NCI-H524 treated with DMSO at 0.1 percent for 48 hours (cell line): ENCODE results near the gene B4GALNT3.

ENCODE experiments used
- DNase-seq: peaks from one replicate; lab custom pipeline; 2025; lab: John Stamatoyannopoulos, UW

The B4GALNT3 gene

DNA sequence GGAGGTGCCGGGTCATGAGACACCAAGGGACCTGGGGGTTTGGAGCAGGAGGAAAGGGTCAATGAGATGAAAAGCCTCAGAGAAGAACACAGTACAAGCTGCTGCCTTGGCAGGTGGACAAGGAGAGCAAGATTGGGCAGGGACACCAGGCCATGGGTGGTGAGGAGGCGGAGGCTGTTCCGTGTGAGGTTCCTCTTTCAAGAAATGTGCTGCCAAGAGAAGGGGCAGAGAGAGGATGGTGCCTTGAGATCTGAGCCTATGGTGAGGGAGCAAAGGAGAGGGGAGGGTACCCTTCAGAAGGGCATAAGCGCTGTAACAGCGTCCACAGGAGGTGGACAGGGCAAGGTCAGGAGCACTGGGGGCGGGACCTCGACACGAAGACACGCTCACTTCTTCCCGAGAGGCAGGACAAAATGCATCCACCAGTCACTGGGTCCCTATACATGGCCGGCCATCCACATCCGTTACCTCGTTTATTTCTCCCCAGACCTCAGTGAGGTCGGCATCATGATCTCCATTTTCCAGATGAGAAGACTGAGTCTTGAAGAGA, 100.2 kb downstream of the B4GALNT3 start:
- DNase-seq: no peak

DNA sequence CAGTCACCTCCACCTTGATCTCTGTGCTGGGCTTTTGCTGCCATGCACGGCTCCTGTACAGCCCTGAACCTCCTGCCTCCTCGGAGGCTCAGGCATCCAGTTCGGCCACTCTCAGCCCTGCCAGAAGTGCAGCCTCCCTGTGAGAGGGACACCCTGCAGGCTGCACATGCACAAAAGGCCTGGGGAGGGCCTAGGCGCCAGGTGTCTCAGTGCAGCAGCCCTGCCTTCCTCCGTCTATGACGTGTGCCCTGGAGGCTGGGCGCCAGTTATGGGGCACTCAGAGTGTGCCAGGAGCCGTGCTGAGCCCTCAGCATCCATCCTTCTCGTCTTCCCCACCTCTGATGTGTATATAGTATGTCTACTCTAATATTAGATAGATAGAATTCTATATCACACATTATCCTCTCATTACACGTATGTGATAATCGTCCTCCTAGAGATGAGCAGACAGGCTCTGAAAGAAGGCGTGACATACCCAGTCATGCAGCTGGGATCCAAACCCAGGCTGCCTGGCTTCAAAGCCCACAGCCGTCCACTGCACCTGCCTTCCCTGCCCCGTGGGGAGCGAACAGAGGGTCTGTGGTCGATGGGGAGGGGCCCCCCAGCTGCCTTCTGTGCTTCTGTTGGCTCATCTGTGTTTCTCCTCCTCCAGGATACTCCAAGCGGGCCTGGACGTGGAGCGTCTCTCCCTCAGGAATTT, 101.1 kb downstream of the B4GALNT3 start:
- no peak for DNase-seq

DNA sequence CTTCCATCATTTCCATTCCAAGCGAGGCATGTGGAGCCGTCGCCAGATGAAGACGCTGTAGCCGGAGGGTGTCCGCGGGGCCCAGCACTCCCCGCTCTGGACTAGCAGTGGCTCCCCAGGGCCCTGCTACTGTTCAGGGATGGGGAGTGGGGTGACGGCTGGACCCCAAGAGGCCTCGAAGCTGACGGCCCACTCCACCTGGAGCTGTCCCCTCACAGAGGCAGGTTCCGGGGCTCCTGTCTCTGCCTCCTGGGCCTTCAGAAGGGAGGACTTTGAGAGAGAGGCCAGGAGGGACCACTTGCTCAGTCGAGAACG, 101.6 kb downstream of the B4GALNT3 start:
- no peak for DNase-seq

DNA sequence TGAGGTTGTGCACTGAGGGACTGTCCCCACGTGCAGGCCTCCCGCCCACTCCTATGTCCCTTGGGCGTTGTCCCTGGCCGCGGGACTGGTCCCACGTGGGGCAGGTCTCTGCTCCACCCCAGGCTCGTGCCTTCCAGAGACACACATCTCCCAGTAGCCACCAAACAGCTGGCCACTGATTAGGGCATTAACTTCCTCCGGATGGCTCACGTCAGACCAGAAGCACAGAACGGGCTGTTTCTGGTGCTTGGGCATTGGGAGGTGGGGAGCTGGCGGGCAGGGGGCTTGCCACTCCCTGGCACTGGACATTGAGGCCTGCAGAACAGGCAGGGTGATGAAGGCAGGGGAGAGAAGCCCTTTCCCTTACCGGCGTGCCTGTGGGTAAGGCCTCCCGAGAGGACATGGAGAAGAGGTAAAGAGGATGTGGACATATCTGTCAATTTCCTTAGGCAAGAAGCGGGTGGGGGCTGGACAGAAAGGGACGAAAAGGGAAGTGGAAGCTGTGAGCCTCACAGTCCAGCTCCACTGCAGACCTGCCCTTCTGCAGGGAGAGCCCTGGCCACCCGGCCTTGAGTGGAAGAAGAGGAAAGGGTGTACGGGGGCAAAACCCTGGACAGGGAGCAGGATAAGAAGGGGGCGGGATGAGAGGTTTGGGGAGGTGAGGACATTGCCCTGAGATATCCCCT, 102.3 kb downstream of the B4GALNT3 start:
- DNase-seq: no peak

DNA sequence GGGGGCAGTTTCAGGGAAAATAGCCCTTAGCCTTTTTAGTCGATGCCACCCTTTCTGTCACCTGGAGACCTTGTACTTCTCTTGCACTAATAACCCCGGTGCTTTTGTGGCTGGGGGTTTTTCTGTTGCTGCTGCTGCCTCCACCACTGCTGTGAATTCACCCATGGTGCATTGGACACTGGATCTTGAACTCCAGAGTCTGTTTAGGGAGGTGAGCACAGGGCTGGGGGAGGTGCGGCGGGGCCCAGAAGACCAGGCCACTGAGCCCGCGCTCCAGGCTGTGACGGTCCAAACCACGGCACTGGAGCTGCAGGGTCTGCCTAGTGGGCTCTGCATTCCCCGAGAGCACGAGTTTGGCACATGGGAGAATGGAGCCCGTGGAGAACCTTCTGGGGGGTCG, 102.9 kb downstream of the B4GALNT3 start:
- DNase-seq: no peak

DNA sequence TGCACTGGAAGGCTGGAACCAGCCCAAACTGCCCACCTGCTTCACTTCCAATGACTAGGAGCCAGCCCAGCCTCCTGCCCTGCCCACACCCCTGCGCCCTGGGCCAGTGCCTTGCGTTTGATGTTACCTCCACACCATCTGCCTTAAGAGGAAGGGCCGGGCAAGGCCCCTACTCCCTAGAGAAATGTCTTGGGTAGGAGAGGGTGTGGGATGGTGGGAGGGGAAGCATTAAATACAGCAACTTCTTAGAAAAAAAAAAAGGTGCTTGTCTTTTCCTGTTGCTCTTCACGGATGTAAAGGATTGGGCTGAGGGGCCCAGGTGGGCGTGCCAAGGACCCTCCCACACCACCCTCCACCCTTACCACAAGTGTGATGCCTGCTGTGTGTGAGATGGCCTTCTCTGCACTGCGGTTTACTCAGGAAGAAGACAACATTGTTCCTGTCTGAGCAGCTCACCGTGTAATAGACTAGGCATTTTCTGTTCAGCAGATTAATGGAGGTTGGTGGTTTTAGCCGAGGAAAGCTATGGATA, 103.6 kb downstream of the B4GALNT3 start:
- DNase-seq: no peak

DNA sequence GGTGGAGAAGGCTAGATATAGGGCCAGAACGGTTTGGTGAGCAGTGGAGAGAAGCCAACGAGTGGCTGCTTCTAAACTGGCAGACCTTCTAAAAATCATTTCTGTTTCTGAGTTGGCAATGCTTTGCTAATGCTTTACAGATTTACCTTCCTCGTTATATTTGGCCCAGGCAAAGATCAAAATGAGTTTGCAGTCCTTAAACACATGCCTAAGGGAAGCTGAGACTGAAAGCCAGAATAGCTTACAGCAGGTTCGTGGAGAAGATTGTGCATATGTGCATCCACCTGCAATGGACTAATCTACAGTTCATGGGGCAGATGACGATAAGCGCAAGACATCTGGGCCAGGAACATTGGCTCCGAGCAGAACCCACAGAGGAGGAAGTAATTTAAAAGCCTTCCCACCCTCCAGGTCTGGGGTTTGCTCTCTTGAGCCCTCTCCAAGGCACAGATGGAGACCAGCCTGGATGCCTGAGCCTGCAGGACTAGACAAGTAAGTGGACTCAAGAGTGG, 104.1 kb downstream of the B4GALNT3 start:
- DNase-seq: no peak

DNA sequence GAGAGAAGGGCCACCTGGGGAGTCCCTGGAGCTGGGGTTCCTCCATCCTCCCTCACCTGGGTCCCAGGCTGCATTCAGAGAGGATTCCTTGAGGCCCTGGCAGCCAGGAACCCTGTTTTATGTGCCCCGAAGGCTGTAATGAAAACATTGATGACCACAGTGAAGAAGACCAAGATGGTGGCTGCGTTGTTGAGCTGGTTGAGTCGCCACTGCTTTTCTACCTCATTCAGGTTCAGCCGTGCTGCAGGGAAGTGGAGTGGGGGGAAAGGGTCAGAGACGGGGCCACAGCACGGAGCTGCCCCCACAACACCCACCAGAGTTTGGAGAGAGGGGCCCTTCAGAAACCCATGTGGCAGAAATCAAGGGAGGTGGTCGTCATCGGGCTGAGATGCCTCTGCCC, 105.4 kb downstream of the B4GALNT3 start:
- no peak for DNase-seq

DNA sequence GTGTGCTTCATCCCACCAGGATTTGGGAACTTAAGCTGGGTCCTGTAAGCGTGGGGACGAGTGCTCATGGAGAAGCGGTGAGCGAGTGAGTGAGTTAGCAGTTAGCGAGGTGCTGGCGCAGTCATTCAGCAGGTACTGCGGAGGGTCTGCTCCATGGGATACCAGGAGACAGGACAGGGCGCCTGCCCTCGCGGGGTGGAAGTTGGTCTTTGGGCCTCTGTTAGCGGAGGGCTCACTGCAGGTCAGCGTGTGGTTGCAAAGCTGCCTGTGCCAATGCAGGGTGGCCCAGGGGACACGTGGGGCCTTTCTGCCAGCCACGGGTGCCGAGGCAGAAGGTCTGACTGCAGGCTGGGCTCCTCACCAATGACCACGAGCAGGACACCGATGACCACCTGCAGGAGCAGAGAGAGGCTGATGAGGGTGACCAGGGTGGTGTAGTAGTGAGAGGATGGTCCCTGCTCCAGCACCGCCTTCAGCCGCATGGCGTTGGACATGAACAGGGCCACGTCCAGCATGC, 105.9 kb downstream of the B4GALNT3 start:
- no peak for DNase-seq

DNA sequence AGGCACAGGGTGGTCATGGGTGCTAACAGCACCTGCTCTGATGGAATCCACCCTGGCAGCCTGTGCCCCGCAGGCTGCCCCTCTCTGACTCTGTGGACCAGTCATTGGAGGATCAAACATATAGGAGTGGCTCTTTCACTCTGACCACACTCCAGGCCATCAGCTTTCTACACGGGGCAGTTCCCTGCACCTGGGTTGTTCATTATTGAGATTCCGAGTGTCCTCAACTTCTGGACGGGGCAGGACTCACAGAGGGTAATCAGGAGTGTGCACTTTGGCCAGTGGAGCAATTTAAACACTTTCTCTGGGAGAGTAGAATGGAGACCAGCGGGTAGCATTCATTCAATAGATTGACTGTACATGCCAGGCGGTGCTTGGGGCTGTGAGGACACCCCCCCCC, 108.7 kb downstream of the B4GALNT3 start:
- no peak for DNase-seq

DNA sequence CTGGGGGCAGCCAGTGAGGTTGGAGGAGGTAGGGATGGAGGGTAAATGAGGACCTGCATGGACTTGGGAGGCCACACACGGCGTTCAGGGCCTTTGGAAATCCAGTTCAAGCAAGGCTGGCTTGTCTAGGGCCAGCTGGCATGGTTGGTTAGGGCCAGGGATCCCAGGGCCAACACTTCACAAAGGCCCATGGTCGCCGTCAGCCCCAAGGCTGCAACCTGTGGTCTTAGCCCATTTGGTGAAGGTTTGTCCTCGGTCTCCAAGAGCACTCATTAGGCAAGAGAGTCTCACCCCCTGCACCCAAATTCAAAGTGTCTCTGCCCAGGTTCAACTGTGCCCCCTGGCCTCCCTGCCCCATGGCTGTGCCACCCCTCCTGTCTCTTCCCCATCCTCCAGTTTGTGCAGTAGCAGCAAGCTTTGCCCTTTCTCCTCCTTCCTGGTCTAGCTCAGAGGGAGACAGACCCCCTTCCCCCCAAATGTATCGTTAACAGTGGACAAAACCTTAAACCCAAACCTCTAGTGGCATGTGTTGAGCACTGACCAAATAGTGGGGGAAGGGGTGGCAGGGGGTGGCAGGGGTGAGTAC, 109.4 kb downstream of the B4GALNT3 start:
- no peak for DNase-seq

DNA sequence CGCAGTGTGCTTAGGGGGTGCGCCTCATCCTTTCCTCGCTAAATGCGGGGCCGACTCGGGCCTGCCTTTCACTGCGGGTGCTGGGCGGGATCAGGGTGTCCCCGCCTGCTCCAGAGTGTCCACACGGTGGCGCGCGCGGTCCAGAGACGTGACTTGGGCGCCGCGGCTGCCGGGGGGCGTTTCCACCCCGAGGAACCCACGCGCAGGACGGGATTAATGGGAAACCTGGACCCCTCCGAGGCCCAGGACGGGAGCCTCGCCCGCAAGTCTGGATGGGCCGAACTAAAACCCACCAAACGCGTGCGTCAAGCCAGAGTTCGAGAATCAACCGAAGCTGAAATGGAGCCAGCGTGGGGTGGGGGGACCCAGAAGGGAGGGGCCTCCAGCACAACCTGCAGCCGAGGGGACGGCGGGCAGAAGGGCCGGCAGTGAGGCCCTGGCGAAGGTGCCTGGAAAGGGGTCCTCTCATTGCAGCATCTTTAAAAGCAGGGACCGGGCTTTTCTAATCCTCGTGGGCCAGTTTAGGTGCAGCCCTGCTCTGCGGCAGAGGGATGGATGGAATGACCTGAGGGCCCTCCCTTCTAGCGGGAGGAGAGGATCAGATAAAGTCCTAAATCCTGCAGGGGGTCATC, 110.2 kb downstream of the B4GALNT3 start:
- no peak for DNase-seq

DNA sequence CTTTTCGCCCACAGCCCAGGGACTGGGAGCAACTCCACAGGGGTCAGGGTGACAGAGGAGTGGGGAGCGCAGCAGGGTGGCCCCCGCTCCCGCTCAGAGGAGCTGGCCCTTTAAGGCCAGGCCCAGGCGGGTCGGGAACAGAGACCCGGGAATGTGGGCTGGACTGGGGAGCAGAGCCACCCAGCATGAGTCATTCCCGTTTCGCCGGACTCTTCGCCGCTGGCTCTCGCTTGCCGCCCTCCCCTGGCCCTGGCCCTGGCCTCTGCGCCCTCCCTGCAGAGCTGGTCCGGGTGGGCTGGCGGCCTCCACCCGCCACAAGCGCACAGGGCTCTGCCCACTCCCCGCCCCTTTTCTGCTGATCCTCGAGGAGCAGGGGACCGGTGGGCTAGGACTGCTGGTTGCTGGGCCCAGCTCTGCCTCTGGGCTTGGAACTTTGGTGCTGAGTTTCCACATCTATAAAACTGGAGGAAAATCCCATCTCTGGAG, 110.7 kb downstream of the B4GALNT3 start:
- DNase-seq: no peak

DNA sequence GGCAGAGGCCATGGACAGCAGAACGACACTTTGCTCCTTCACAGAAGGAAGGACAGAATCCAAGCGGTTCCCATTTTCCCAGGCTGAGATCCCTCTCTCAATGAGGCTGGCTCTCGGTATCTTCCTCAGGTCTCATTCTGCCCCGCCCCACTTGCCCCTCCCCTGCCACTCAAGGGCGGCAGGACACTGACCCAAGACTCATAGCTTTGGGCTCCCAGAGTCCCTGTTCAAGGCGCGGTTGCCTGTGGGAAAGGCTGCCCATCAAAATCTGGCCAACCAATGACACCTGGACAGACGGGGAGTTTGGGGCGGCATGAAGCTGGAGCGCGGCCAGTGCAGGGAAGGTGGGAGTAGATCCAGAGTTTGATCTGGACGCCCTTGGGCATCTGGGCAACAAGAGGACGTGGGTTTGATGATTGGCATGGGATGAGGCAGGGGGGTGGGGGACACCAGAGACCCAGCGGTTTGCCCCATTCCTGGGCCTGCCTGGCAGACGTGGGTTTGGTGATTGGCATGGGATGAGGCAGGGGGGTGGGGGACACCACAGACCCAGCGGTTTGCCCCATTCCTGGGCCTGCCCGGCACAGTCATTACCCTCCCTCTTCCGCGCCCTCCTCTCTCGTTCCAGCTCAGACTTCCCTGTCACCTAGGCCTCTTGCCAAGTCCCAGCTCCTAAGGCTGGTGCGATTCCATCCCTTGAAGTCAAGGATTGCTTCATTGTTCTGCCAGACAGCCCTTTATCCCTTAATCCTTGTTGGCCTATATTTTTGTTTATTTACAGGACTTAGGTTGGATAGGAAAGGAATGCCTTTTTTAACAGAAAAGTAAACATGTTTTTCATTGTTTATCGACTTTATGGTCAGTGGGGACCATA, 111.4 kb downstream of the B4GALNT3 start:
- DNase-seq: no peak

DNA sequence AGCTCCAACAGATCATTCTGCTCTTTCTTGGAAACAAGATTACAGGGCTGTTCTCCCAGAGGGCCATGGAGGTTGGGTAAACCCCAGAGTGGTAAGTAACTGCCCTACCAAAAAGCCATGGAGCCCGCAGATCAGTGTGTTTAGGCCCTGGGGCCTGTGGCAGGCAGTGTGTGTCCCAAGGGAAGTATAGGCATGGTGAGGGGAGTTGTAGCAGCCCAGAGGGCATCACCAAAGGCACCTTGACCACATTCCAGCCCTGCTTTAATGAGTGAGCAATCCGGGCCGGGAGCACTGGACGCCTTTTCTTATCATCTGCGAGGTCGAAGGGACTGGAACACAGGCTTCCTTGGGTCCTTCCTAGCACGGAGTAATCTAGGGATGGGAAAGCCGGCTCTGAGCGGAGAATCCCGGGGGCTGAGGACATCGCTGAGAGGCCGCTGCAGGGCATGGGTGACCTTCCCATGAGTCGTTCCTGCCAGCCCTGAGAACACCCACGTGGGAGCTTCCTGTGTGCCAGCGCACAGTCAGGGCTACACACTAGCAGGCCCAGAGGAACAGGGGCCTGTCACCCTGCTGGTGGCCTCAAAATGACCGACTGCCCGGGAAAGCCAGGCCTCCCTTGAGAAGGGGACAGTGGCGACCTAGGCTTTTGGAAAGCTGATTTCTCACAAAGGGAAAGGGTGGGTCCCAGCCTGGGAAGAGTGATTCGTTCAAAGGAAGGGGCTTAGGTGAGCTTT, 112.2 kb downstream of the B4GALNT3 start:
- DNase-seq: no peak

DNA sequence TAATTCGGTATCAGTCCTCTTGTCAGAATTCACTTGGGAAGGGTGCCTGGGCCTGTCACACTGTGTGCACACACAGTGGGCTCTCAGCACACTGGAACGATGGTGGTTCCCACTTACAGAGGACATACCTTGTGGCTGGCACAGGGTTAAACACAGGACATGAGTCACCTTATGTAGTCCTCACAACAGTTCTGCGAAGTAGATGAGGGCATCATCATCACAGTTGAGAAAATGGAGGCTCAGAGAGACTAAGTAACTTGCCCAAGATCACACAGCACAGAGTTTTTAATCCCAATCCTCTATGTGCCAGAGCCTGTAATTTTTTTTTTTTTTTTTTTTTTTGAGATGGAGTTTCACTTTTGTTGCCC, 112.8 kb downstream of the B4GALNT3 start:
- DNase-seq: no peak

DNA sequence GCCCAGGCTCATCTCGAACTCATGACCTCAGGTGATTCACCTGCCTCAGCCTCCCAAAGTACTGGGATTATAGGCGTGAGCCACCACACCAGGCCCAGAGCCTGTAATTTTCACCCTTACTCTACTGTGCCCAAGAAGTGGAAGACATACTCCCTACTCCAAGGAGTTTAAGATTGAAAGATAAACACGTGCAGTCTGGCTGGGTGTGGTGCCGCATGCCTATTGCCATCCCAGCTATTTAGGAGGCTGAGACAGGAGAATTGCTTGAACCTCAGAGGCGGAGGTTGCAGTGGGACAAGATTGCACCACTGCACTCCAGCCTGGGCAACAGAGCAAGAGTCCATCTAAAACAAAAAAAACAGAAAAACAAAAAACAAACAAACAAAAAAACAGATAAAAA, 113.5 kb downstream of the B4GALNT3 start:
- DNase-seq: no peak

DNA sequence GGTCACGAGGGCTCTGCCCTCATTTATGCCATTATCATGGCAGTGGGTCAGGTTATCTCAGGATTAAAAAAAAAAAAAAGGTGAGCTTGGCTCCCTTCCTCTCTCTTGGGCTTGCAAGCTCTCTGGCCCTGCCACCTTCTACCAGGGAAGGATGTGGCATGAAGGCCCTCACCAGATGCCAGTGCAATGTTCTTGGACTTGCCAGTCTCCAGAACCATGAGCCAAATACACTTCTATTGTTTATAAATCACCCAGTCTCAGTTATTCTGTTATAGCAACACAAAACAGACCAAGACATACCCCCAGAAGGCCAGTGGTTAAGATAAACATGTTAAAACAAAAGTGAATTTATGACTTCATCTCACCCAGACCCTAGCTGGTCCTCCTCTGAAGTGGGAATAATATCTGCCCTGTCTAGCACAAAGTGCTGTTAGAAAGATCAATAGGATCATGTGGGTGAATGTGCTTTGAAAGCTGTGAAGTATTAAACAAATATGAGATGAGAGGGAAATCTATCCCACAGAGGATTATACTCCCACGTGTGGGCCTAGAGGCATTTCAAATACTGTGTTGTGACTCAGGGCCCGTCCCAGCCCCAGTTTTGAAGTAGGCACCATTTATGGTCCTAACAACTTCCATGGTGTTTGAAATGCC, 114.9 kb downstream of the B4GALNT3 start:
- no peak for DNase-seq

DNA sequence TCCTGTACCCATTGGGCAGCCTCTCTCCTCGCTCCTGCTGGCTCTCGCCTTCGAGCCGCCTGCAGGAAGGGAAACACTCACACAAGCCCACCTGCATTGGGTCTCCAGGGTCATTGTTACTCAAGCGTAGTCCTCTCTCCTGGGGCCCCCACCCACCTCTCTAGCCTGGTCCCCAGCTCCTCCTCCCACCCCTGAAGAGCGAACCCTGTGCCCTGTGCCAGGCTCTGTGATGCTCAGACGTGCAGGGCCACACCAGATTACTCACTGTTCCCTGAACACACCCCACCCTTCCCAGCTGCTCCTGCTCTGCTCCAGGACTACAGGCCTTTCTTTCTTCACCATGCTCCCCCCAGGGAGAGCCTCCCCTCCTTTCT, 115.4 kb downstream of the B4GALNT3 start:
- DNase-seq: no peak
